Head of caudate nucleus (tissue), 42 donors: ENCODE measurements around the gene NUDT21.
"Not testable (repeated sequence)": the region's sequence is repeated elsewhere in the genome, so short reads cannot be mapped to it uniquely, and the experiment has no call there.

ENCODE experiments used
- DNase-seq, 42 donors: peaks; one replicate each; pipeline versions ENCODE4 v3.0.0 to v3.0.0-alpha.2; 2020 to 2021; ENCODE audit warnings: mixed read lengths in 7 of 42
- intact Hi-C: fragments of 100-400 bp; cut with DNase I; formaldehyde crosslinking; loops from one replicate; pipeline ENCODE4 v1.15.0; 2022

The NUDT21 gene

GRCh38 chr16:56422896-56423441, 28.2 kb downstream of the NUDT21 start:
- DNase-seq = peak in 1 of 42 donors; percentile 9
- intact Hi-C loops = no loop called here

- DNase-seq = no peak
- intact Hi-C loops = no loop called here
Observed at GRCh38 chr16:56421976-56422669, 29.0 kb downstream of the NUDT21 start.

GRCh38 chr16:56421313-56421712, 29.8 kb downstream of the NUDT21 start:
- no peak for DNase-seq
- intact Hi-C loops = no loop called here

- DNase-seq = no peak
- intact Hi-C loops = no loop called here
Observed at GRCh38 chr16:56420613-56421012, 30.5 kb downstream of the NUDT21 start.

GRCh38 chr16:56419740-56420548, 31.2 kb downstream of the NUDT21 start:
- intact Hi-C loops = no loop called here
- no peak for DNase-seq

- no peak for DNase-seq
- intact Hi-C loops = no loop called here
Observed at GRCh38 chr16:56417138-56417537, 34.0 kb downstream of the NUDT21 start.

- intact Hi-C loops = no loop called here
- no peak for DNase-seq
Observed at GRCh38 chr16:56415875-56416274, 35.3 kb downstream of the NUDT21 start.

GRCh38 chr16:56414366-56414765, 36.8 kb downstream of the NUDT21 start:
- DNase-seq = no peak
- intact Hi-C loops = no loop called here

GRCh38 chr16:56413381-56413780, 37.8 kb downstream of the NUDT21 start:
- peak in 8 of 42 donors; percentile 20 to 65 (median 44) for DNase-seq
- intact Hi-C loops = no loop called here

GRCh38 chr16:56411624-56412023, 39.5 kb downstream of the NUDT21 start:
- intact Hi-C loops = no loop called here
- no peak for DNase-seq

GRCh38 chr16:56411123-56411522, 40.0 kb downstream of the NUDT21 start:
- no peak for DNase-seq
- intact Hi-C loops = no loop called here

- no peak for DNase-seq
- intact Hi-C loops = no loop called here
Observed at GRCh38 chr16:56409195-56409594, 41.9 kb downstream of the NUDT21 start.

GRCh38 chr16:56408379-56409098, 42.6 kb downstream of the NUDT21 start:
- intact Hi-C loops = no loop called here
- no peak for DNase-seq

GRCh38 chr16:56405977-56406672, 45.0 kb downstream of the NUDT21 start:
- intact Hi-C loops = no loop called here
- DNase-seq = no peak

GRCh38 chr16:56401482-56401881, 49.6 kb downstream of the NUDT21 start:
- intact Hi-C loops = no loop called here
- DNase-seq = no peak

- no peak for DNase-seq
- intact Hi-C loops = no loop called here
Observed at GRCh38 chr16:56400458-56400857, 50.7 kb downstream of the NUDT21 start.

GRCh38 chr16:56399486-56399885, 51.6 kb downstream of the NUDT21 start:
- no peak for DNase-seq
- intact Hi-C loops = no loop called here

GRCh38 chr16:56399047-56399446, 52.1 kb downstream of the NUDT21 start:
- DNase-seq = no peak
- intact Hi-C loops = no loop called here

GRCh38 chr16:56396724-56397123, 54.4 kb downstream of the NUDT21 start:
- intact Hi-C loops = not testable (repeated sequence)

More at GRCh38 chr16:56396724-56397123, 54.4 kb downstream of the NUDT21 start:
- DNase-seq = not testable (repeated sequence)
